Esophagus (tissue), 2 donors: ENCODE results near the gene GOSR2. TPM values are rescaled to one million over a fixed set of nuclear protein-coding genes. Genes with fewer than 3 reads are reported as not detected.

ENCODE experiments used
- H3K27ac ChIP-seq, 2 donors: one replicate each; pipeline ENCODE4 v1.5.1; 2013; ENCODE audit warnings: low read depth in 2 of 2, mild to moderate bottlenecking in 2 of 2, inconsistent platforms in 1 of 2, low read length in 1 of 2, moderate library complexity in 1 of 2
- H3K27me3 ChIP-seq, 2 donors: one replicate each; pipeline ENCODE4 v1.6.1; 2013; ENCODE audit warnings: low read length in 2 of 2, control low read depth in 1 of 2, mild to moderate bottlenecking in 1 of 2; ENCODE audit not compliant: insufficient read depth in 2 of 2, control insufficient read depth in 1 of 2
- H3K36me3 ChIP-seq, 2 donors: one replicate each; pipeline ENCODE4 v1.6.1; 2013; ENCODE audit warnings: low read length in 1 of 2; ENCODE audit not compliant: control insufficient read depth in 2 of 2, insufficient read depth in 2 of 2
- H3K4me1 ChIP-seq, 2 donors: one replicate each; pipeline ENCODE4 v1.6.1; 2013; ENCODE audit warnings: low read length in 1 of 2; ENCODE audit not compliant: control insufficient read depth in 2 of 2, insufficient read depth in 2 of 2
- H3K4me3 ChIP-seq, 2 donors: one replicate each; pipeline ENCODE4 v1.5.1; 2013; ENCODE audit warnings: low read length in 2 of 2, mild to moderate bottlenecking in 2 of 2, low read depth in 1 of 2, moderate library complexity in 1 of 2
- H3K9me3 ChIP-seq, 2 donors: one replicate each; pipeline ENCODE4 v1.6.1; 2013; ENCODE audit warnings: mild to moderate bottlenecking in 2 of 2, low read depth in 1 of 2, low read length in 1 of 2, moderate library complexity in 1 of 2; ENCODE audit not compliant: control insufficient read depth in 2 of 2, insufficient read depth in 1 of 2
- whole genome bisulfite sequencing, 2 donors: extraction: QIAGEN DNeasy Blood & Tissue Kit; methylation state at CpG; one replicate each; pipeline ENCODE4 v1.1.7; 2013; 5-methylcytosine and 5-hydroxymethylcytosine counted together
- polyA plus RNA-seq, 2 donors: library from polyadenylated mRNA; stranded (reverse); fragments of 200-250 nt; gene quantifications; one replicate each; pipeline ENCODE4 v1.2.3, GENCODE V29; 2013
- donor health status: healthy with polysubstance abuse.
- donor health status: Bipolar disorder and iron deficiency.

The GOSR2 gene
- polyA plus RNA-seq, 2 donors: 12.3 to 17.8 TPM

GRCh38 chr17:46989637-46990431 is 66.9 kb downstream of the GOSR2 start:
- H3K36me3 ChIP-seq: peaks cover 0 to 3% of the 10 kb centered on the region in 2 donors
- H3K27ac ChIP-seq: no peak overlapping the region
- H3K9me3 ChIP-seq: no peaks in the 10 kb centered on the region
- no peak overlapping the region for H3K4me3 ChIP-seq
- no peaks in the 10 kb centered on the region for H3K4me1 ChIP-seq
- no peaks in the 10 kb centered on the region for H3K27me3 ChIP-seq
- 62 to 77% methylated on average over 11 of the region's 11 CpGs for WGBS, 2 donors

- 69 to 71% methylated on average over 1 of the region's 1 CpG for WGBS, 2 donors
- H3K9me3 ChIP-seq: no peaks in the 10 kb centered on the region
- H3K4me1 ChIP-seq: no peaks in the 10 kb centered on the region
- H3K27me3 ChIP-seq: no peaks in the 10 kb centered on the region
- H3K4me3 ChIP-seq: no peak overlapping the region
- H3K36me3 ChIP-seq: peaks cover 0 to 3% of the 10 kb centered on the region in 2 donors
- H3K27ac ChIP-seq: no peak overlapping the region
Observed at GRCh38 chr17:46991617-46992016, 68.7 kb downstream of the GOSR2 start.

Other genes starting within 250 kb of the GOSR2 start
- gene WNT3, start 104.5 kb upstream of the GOSR2 start, polyA plus RNA-seq: 1 to 10 TPM in 1 of 2 donors, under 1 TPM in 1; 0.99 to 1.4 TPM
- gene WNT9B, start 71.6 kb upstream of the GOSR2 start, polyA plus RNA-seq: under 1 TPM; 0.06 to 0.12 TPM
- gene RPRML, start 56.1 kb downstream of the GOSR2 start, polyA plus RNA-seq: under 1 TPM in 1 of 2 donors, not detected in 1; 0.44 TPM